ENCODE measurements around the gene SPOPL.
A peak's percentile ranks its signal among the peaks of the same experiment; 100 is the strongest.
"Not testable (repeated sequence)": the region's sequence is repeated elsewhere in the genome, so short reads cannot be mapped to it uniquely, and the experiment has no call there.

Gene SPOPL

DNA sequence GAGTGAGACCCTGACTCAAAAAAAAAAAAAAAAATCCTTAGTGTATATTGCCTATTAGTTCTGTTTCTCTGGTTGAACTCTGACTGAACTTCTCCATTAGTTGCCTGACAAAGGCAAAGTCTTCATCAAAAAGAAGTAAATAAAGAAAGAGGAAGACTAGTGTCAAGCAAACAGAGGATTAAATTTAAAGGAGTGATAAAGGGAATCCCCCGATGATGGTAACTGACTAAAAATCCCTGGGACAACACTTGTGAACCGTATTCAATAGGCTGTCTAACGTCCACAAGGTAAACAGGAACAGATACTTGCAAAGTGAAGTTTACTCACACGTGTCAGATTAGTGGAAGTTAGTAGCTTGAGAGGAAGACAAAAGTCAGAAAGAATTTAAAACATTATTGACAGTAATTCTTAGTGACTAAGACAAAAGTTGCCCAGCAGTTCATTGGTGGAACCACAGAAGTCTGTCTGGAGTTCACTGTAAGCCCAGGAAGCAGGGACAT lies 26.2 kb upstream of the SPOPL start:
- H3K4me3 ChIP-seq (ENCODE audit: low read depth, low read length), result no peak overlapping the region
- TF ChIP-seq, protein P1, sequence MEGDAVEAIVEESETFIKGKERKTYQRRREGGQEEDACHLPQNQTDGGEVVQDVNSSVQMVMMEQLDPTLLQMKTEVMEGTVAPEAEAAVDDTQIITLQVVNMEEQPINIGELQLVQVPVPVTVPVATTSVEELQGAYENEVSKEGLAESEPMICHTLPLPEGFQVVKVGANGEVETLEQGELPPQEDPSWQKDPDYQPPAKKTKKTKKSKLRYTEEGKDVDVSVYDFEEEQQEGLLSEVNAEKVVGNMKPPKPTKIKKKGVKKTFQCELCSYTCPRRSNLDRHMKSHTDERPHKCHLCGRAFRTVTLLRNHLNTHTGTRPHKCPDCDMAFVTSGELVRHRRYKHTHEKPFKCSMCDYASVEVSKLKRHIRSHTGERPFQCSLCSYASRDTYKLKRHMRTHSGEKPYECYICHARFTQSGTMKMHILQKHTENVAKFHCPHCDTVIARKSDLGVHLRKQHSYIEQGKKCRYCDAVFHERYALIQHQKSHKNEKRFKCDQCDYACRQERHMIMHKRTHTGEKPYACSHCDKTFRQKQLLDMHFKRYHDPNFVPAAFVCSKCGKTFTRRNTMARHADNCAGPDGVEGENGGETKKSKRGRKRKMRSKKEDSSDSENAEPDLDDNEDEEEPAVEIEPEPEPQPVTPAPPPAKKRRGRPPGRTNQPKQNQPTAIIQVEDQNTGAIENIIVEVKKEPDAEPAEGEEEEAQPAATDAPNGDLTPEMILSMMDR (IDR thresholded peaks at IDR 0.05; ENCODE audit: low read depth, low read length), result no peak
- TF ChIP-seq POLR2A (IDR thresholded peaks at IDR 0.05; ENCODE audit: extremely low read depth, insufficient read length) (no peak), MYC (IDR thresholded peaks at IDR 0.05; ENCODE audit: low read depth, low read length) (no peak)
- TF ChIP-seq, protein P2, sequence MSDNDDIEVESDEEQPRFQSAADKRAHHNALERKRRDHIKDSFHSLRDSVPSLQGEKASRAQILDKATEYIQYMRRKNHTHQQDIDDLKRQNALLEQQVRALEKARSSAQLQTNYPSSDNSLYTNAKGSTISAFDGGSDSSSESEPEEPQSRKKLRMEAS (IDR thresholded peaks at IDR 0.05; ENCODE audit: low read depth, low read length), result no peak
- DNase-seq (ENCODE audit: low read depth), result no peak

DNA sequence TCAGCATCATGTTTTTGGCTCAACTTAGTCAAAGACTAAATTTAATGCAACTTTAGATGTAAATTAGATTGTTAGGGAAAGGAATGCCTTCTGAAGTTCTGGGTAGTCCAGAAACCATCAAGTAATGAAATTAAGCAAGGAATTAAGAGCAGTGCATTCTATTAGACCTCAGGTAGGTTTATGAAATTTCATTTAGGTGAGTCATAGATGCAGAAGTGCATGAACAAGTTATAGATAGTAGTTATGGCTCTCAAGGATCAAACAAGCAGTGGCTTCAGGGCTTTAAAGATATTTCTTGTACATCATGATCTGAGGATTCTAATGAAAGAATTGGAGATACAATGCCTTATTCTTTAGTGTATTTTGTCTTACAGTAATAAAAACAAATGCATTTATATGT lies 25.4 kb upstream of the SPOPL start:
- TF ChIP-seq POLR2A (IDR thresholded peaks at IDR 0.05; ENCODE audit: extremely low read depth, insufficient read length) (no peak), MYC (IDR thresholded peaks at IDR 0.05; ENCODE audit: low read depth, low read length) (no peak)
- TF ChIP-seq, protein P1 (IDR thresholded peaks at IDR 0.05; ENCODE audit: low read depth, low read length), result no peak
- DNase-seq (ENCODE audit: low read depth), result no peak
- no peak overlapping the region for H3K4me3 ChIP-seq (ENCODE audit: low read depth, low read length)

DNA sequence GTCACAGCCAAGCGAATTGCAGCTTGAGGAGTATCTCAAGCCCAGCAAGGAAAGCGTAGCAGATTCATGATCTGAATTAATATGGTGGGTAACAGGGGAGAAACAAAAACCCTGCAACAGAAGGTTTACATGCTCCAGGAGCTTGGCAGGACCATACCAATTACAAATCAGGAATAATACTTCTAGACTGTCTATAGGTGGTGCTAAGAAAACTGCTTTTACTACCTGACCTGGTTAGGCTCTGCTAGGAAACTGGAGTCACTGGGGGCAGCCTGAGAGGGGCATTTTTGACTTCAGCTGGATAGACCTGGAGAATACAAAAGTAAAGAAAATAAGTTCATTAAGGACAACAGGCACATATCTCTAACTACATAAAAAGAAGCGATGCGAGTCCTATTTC lies 24.6 kb upstream of the SPOPL start:
- TF ChIP-seq, protein P1 (IDR thresholded peaks at IDR 0.05; ENCODE audit: low read depth, low read length), result no peak
- TF ChIP-seq, protein P2 (IDR thresholded peaks at IDR 0.05; ENCODE audit: low read depth, low read length), result no peak
- TF ChIP-seq POLR2A (IDR thresholded peaks at IDR 0.05; ENCODE audit: extremely low read depth, insufficient read length) (no peak), MYC (IDR thresholded peaks at IDR 0.05; ENCODE audit: low read depth, low read length) (no peak)
- DNase-seq (ENCODE audit: low read depth), result no peak
- H3K4me3 ChIP-seq (ENCODE audit: low read depth, low read length), result no peak overlapping the region

DNA sequence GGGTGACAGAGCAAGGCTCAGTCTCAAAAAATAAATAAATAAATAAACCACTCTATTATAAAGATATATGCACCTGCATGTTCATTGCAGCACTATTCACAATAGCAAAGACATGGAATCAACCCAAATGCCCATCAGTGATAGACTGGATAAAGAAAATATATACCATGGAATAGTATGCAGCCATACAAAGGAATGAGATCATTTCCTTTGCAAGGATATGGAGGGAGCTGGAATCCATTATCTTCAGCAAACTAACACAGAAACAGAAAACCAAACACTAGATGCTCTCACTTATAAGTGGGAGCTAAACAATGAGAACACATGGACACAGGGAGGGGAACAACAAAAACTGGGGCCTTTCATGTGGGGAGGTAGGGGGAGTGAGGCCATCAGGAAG lies 18.8 kb upstream of the SPOPL start:
- H3K4me3 ChIP-seq (ENCODE audit: low read depth, low read length); DNase-seq (ENCODE audit: low read depth): not testable (repeated sequence)

DNA sequence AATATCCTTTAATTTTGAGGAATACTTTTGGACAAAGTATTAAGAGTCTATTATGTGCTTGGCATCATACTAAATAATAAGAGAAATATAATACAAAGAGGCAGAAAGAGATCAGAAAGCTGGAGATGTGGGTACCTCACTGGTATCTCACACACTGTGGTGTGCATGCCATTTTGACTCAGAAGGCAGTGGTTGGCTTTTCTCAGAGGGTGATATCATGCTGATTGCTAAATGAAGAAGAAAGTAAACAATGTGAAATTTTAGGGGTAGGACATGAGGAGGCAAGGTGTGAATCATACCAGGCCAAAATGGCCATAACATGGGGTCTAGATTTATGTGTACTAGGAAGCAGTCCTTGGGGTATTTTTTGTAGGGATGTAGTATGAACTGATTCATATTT lies 16.6 kb upstream of the SPOPL start:
- no peak overlapping the region for H3K4me3 ChIP-seq (ENCODE audit: low read depth, low read length)
- DNase-seq (ENCODE audit: low read depth), result no peak
- TF ChIP-seq MYC (IDR thresholded peaks at IDR 0.05; ENCODE audit: low read depth, low read length) (no peak), POLR2A (IDR thresholded peaks at IDR 0.05; ENCODE audit: extremely low read depth, insufficient read length) (no peak)
- TF ChIP-seq, protein P2 (IDR thresholded peaks at IDR 0.05; ENCODE audit: low read depth, low read length), result no peak
- TF ChIP-seq, protein P1 (IDR thresholded peaks at IDR 0.05; ENCODE audit: low read depth, low read length), result no peak

DNA sequence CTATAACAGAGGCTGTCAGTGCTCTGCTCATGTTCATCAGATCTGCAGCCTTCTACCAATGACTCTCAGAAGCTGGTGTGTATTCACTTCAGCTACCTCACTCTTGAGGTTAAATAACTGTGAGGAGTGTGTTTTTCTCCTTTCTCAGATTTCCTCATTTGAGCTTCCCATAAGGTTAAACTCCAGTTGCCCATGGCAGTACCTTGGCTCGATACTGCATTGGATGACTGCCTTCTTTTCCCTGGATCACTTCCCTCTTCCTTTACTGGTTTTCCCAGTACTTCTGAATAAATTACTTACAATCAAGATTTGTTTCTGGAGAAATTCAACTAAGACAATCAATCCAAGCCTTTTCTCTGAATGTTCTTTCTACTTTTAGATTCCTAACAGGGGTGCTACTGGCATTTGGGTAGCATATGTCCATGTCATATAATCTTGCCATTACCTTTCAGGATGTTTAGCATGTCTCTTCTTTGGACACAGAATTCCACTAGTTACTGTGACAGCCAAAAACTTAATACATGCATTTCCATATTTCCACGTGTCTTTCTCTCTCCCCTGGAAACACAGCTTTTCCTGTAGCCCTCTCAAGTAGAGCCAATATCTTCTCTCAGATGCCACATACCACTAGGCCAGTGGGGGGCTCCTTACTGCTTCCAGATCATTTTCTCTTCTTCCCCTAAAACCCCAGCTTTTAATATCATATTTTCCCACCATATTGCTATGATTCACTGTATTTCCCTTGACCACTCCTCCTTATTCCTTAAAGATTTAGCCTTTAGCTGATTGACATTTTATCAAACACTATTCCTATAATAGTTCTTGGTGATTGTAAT lies 15.0 kb upstream of the SPOPL start:
- no peak overlapping the region for H3K4me3 ChIP-seq (ENCODE audit: low read depth, low read length)
- TF ChIP-seq, protein P1 (IDR thresholded peaks at IDR 0.05; ENCODE audit: low read depth, low read length), result peak; percentile 15
- TF ChIP-seq MYC (IDR thresholded peaks at IDR 0.05; ENCODE audit: low read depth, low read length) (no peak), POLR2A (IDR thresholded peaks at IDR 0.05; ENCODE audit: extremely low read depth, insufficient read length) (no peak)
- peak; percentile 12 for DNase-seq (ENCODE audit: low read depth)
